CD4-positive, alpha-beta T cell treated with Interleukin-21 for 1 hour (primary cell): ENCODE results near the gene OXTR.

ENCODE experiments used
- DNase-seq: peaks from one replicate; pipeline ENCODE4 v3.0.0-alpha.2; 2020

The OXTR gene

GRCh38 chr3:8709287-8709686 is 60.1 kb downstream of the OXTR start:
- no peak for DNase-seq

DNA sequence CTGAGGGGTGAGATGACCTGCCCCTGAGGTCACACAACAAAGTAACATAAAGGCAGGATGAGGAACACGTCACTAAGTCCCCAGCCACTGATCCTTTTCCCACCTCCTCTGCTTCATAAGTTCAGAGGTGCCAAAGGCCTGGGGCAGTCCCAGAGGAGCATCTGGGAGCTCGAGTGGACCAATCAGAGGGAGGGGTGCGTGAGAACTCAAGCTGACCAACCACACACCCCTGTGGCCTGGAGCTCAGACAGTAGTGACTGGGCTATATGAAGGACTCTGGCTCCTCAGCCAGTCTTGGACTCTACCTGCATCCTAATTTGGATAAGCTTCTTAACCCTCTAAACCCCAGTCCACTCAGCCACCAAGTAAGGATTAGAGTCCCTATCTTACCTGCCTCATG is 63.8 kb downstream of the OXTR start:
- DNase-seq: no peak

DNA sequence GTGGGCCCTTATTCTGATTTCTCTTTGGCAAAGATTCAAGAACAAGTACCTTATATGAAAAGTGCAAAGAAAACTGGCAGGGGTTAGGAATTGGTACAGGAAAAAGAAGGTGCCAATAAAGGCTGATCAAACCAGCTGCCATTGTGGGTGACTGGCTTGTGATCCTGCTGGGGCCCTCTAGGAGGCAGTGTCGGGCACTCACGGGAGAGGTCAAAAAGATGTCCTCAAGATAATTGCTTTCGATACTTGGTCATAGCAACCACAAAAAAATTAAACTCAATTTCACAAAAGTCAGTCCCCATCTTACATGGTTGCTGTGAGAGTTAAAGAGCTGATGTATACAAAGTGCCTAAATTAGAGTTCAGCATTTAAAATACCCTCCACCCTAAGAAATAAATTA is 66.9 kb downstream of the OXTR start:
- DNase-seq: no peak
